ENCODE data around the gene ETFA.
A peak's percentile ranks its signal among the peaks of the same experiment; 100 is the strongest.

Gene ETFA

DNA sequence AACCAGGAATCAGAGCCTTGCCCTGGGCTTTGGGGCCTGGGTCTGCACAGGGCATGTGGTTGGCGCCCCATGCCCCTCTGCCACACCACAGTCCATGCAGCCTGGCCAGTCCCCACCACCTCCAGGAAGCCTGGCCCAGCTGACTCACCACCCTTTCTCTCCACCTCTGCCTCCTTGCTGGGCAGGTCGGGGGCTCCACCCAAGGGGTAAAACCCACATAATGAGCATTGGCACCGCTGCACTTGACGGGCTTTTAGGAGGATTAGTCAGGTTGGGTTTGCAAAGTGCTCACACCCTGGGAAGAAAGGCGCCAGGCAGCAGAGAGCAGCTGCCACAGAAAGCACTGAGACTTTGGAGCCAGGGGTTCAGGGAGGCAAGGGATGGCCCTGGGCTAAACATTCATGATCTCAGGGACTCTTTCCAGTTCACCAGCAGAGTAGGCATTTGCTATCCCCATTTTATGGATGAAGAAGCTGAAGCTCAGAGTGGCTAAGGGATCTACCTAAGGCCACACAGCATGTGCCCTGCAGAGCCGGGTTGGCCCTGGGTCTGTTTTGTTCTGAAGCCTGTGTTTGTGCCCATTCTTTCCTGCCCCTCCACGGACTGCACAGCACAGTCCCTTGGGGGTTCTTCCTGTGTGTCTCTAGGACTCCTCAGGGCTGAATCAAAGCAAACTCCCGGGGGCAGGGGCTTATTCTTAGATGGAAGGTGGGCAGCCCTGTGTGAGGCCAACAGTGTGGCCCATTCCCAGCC lies 113.4 kb downstream of the ETFA start:
- DNase-seq, result no peak

DNA sequence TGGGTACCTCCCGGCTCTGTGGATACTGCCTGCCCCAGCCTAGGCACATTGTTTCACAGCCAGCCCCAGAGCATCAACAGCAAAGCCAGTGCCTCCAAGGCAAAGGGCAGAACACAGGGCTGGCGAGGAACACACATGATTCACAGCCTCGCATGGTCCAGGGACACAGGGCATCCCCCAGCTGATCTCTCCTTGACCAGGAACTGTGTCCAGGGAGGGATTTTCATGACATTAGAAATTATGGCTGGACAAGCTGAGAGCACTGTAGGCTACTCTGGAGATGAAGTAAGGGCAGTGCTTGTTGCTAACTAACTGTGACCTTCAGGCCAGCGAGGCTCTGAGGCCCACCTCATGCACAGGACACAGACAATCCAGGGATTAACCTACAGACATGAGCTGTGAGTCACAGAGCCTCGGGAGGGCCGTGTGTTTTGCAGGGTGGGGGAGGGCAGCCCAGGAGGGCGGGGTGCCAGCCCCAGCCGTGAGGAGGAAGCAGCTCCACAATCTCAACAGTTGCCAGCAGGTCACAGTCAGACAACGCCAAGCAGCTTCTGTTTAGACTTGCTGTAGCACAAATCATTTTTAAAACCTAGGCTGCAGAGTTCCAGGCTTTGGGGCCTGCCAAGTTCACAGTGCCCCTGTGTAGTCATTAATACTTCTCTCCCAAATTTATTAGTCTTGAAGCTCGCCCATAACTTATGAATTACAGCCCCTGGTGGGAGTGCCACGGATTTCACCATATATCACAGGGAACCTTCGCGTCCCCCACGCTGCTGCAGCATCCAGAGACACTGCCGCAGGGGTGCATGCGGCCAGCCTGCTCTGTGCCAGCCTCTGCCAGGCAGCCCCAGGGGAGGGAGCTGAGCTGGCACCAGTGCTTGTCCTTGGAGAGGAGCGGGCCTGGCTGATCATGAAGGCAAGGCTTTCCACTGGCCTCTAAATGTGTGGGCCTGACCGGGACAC lies 114.7 kb downstream of the ETFA start:
- DNase-seq, result peak in 46 of 56 donors; percentile 9 to 78 (median 46)

DNA sequence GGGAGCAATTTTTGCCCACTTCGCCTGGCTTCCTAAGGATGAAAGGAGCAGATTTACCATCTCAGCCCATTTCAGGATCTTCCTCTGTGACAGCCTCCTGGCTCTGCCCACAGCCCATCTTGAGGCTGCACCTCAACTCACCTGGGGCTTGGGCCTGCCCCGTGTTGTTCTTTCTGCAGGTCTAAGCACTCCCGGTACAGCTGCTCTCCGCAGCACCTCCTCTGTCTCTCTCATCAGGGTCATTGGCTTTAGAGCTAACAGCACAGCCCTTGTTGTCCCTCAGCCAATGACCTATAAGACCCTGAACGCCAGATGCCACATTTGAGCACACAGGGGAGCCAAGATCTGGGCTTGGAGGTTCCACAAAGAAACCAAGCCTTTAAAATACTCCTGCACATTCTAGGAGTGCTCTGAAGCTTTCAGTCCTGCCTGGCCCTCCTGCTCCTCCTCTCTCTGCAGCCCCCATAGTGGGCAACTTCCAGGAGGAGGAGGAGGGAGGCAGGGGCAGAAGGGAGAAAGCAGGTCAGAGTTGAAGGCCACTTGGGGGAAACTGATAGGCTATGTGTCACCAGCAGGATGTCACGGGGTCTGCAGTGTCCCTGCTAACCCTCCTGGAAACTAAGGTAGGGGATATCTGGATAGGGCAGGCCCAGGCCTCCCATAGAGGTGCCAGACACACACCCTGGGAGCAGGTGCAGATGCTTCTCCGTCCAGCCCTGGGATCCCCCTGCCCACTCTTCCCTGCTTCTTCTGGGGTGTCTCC lies 115.6 kb downstream of the ETFA start:
- DNase-seq, result no peak

DNA sequence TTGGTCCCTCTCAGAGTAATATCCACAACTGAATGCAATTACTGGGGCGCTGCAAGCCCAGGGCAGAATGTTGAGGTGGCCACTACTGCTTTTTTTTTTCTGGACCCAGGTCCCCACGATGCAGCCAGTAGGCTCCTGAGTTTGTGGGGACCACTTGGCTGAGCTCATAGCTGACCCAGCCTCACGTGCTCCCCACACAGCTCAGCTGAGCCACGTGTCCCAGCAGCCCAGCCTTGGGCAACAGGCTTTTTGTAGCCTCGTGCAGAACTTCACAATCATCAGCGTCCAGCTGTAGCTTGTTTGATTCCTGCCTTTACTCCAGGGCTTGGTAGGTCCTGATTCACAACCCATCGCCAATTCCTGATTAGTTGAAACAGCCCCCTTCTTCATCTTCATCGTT lies 117.3 kb downstream of the ETFA start:
- no peak for DNase-seq

DNA sequence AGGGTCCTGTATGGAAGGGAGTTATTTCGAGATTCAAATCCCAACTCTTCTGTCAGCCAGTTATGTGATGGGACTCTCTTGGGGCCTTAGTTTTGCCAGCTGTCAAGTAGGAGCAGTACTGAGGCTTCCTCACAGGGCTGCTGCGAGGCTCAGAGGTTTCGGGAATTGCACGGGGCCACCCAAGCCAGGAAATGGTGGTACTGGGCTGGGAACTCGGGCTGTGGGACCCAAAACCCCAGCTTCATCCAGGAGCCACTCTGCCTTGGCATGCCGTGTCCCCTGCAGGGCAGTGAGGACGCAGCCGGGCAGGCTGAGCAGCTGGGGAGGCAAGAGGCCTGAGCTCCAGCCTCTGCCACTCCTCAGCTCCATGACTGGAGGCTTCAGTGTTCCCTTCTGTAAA lies 118.6 kb downstream of the ETFA start:
- no peak for DNase-seq

DNA sequence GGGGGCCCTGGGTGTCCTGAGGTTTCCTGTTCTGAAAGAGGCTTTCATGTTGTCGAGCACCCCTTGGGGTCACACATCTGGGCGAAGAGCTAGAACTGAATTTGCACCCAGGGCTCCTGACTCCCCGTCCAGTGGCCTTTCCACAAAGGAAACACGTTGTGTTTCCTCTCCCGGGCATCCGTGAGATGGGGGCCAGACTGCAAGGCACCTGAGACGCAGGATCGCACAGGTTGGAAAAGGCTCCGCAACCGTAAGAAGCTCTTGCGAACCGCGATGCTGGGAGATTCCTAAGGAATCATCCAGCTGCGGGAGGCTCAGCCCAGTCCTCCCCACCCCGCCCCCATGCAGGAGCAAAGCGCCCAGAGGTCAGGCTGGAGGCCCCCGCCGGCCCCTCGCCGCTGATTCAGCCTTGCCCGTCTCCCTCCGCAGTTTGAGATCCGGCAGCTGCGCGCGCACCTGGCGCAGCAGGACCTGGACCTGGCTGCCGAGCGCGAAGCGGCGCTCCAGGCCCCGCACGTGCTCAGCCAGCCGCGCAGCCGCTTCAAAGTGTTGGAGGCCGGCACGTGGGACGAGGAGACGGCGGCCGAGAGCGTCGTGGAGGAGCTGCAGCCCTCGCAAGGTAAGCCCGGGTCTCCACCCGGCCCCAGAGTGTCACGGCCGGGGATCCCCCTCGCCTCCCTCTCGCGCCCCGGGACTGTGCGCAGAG lies 119.6 kb downstream of the ETFA start:
- no peak for DNase-seq

DNA sequence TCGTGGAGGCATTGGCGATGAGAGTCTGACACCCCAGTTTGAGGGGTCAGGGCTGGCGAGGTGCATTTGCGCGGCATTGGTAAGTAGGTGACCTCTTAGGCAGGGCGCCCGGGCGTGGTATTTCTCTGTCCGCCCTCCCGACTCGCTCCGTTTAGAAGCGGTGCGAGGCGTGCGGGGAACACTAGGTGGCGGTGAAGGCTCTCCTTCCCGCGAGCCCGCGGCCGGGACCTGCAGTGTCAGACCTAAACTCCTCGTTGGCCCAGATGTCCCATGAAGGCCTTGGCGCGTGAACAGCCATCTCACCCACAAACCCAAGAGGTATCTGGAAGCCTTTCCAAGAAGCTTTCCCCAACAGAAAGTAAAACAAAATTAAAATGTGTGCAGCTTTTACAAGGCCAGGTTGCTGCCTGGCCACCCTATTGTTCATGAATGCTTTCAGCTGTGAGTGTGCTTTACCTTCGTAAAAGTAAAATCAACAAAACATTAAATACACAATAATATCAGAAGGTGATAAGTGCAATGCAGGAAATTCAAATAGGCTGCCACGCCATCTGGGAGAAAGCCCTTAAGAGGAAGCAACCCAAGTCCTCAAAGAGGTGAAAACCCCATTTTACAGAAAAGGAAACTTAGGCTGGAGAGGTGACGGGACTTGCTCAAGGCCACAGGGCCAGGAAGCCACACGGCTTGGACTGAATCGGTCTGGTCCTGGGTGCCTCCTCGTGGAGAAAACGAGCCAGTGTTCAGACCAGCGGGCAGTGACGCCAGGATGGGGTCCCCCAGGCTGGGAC lies 120.3 kb downstream of the ETFA start:
- DNase-seq, result peak in 49 of 56 donors; percentile 11 to 85 (median 39)

DNA sequence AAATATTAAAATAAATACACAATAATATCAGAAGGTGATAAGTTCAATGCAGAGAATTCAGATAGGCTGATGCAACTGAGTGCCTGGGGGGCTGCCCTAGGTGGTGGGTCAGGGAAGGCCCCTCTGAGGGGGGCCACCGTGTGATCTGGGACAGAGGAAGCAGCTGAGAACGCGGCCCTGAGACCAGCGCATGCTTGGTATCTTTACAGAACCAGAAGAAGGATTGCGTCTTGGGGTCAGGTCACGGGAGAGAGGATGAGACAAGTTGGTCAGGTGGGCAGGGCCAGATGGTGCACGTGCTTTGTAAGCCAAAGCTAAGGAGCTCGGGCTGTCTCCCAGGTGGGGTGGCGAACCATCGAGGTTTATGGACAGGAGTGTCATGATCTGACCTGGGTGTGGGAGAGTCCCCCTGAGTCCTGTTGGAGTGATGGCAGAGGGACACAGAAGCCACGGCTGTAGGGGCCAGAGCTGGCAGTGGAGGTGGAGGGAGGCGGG lies 121.2 kb downstream of the ETFA start:
- DNase-seq, result no peak

DNA sequence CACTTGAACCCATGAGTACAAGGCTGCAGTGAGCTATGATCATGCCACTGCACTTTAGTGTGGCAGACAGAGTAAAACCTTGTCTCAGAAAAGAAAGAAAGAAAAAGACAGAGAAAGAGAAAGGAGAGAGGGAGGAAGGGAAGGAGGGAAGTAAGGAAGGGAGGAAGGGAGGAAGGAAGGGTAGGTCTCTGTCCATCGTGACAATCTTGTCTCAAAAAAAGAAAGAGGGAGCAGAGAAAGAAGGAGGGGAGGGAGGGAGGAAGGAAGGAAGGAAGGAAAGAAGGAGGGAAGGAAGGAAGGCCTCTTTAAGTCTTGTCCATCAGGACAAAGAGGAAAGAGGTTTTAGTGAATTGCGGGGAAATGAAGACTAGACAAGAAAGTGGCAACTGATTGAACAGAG lies 122.2 kb downstream of the ETFA start:
- DNase-seq, result no peak

DNA sequence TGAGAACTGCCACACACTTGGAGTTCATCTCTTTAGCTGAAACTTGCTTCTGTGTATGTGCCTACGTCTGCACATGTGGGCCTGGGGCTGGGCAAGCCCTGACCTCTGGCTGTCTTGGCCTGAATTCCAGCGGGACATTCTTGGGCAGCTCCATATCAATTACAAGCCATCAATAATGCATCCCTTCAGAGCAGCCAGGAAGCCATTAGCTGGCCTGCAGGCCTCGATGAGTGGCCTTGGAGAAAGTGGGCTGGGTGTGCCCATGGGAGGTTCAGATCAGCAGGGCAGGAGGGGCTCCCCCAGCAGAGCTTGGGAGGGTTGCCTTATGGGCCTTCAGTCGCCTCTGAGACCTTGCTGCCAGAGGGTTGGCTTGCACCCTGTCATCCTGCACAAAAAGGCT lies 124.1 kb downstream of the ETFA start:
- no peak for DNase-seq

DNA sequence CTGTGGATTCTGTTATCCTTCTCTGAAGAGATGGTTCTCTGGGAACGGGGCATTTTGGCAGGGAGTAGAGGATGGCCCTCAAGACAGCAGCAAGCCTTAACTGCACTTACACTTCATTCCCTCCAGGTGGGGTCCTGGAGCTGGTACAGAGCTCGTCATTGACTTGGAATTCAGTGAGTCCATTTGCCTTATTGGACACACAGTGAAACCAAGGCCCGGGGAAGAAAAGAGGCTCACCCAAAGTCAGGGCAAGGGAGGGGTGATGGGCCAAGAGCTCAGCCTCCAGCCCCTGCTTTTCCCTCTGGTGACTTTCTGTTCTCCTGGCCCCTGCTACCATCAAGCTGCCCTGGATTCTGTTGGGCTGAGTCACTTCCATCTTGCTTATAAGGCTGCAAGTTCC lies 125.6 kb downstream of the ETFA start:
- DNase-seq, result no peak

DNA sequence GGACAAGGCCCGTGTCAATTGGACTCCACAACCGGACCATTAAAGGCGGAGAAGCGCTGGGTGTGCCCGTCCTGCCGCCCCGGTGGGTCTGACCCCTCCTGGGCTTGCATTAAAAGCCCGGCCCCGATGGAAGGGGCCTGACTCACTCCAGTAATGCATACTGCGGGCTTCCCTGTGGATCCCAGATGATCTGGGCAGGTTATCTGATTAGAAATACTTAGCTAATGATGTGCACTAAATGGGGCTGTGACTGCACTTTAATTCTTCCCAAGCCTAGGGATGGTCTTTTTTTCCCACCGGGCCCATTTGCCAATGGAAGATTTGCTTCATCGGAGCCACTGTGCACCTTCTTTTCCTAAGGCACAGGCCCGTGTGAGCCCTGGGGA lies 126.6 kb downstream of the ETFA start:
- DNase-seq, result no peak

DNA sequence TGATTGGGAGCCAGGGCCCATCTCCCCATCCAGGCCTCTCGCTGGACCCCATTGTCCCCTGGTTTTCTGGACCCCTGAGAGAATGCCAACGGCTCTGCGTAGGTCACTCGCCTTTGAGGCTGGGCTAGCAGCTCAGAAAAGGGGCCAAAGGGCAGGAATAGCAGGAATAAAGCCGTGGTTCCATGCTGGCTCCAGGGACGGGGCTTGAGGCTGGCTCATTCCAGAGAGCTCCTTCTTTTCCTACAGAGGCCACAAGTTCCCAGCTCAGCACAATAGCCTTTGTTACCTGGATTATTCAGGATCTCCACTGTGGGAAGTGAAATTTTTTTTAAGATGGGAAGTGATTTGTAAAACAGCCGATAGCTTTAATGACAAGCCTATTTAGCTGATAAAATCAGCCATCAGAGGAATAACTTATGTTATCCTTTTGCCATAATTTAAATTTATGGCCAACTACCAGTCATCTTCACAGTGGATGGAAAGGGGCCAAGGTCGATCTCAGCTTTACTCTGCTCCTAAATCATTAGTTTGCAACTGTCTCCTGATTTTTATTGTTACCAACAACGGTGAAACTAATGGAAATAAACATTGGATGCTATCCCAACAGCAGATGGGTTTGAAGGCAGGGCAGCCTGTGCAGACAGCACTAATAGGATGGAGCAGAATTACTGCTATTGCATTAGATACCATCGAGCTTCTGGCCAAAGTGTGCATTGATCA lies 127.2 kb downstream of the ETFA start:
- DNase-seq, result no peak

DNA sequence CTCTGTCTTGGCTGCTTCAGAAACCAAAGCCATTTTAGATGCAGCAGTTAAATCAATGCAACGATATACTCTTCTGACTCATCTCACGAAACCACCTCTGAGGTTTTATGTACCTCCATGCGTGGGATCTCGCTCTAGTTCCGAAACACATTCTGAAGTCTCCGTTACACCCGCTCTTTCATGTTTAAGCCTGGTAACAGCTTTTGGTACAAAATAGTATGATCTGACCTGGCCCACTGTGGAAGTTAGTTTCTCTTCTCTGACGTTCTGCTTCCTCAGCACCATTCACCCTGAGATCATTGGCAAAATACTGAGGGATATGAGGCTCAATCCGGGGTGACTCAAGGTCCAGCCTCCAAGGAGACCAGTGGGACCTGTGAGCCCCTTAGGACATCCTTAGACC lies 129.6 kb downstream of the ETFA start:
- DNase-seq, result no peak

DNA sequence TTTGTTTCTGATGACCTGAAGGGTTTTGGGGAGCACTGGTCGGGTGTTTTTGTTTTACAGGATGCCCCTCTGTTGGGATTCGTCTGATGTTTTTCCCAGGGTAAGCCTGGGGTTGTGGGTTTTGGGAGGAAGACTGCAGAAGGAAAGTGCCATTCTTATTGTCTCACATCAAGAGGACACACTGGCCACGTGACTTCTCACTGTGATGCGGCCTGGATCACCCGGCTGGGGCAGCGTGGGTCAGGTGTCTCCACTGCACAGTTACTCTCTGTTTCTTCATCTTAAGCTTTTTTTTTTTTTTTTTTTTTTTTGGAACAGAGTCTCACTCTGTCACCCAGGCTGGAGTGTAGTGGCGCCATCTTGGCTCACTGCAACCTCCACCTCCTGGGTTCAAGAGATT lies 130.9 kb downstream of the ETFA start:
- DNase-seq, result no peak

DNA sequence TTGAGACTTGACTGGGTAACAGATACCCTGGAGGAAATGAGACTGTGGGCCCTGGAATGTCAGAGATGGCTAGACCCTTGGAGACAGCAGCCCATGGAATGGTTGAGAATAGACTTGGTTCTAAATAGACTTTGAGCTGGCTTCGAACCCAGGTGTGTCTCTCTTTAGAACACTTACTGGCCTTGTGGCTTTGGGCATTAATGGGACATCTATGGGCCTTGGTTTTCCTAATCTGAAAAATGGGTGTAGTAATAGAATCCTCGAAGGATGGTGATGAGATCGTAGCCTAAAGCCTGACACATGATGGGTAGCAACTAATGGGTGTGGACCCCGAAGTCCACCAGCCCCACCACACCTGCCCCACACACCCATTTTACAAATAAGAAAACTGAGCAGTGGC lies 132.2 kb downstream of the ETFA start:
- DNase-seq, result no peak

DNA sequence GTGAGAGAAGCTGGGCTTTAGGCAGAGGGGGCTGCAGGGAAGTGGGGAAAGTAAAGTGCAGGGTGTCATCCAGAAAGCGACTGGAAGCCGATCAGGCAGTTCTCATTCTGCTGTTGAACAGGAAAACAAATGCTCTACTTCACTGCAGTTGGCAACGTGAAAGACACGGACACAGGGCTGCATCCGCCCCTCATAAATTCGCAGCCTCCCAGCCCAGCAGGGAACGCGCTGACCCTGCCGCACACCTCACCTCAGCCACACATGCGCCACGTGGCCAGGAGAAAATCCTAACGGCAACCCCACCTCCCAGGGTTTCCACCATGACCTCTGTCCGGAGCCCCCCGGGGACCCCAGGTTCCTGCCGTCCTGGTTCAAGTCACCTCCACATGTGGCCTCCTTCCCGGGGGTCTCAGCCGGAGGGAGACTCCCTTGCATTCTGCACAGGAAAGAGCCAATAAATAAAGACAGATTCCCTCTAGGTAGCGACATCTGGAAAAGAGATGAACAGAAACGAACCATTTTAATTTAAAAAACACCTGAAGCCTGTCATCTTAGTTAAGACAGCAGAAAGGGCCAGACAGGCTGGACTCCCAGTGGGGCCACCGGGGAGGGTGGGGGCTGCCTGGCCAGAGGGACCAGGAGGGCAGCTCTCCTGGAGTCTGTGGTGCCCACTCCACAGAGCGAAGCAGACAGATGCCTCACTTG lies 132.8 kb downstream of the ETFA start:
- DNase-seq, result no peak

DNA sequence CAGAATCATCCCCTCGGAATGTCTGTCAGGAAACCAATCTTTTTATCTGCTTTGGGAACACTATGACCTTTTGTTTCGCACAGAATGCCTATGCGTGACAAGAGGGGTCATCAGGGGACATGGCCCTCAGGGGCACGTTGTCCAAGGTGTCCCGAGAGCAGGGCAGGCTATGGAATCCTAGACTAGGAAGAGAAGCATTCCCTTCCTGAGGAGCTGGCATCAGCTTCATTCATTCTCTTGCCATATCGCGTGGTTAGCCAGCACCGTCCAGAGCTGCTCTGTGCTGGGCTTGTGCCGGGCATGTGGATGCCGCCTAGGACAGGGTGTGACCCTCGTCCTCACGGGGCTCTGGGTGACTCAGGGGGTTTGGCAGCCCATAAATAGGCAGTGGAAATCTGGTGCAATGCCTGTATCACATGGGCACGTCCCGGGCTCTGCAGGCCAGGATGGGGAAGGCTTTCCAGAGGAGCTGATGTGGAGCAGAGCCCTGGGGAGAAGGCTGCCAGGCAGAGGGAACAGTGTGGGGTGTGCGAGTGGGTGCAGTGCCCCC lies 133.7 kb downstream of the ETFA start:
- DNase-seq, result peak in 2 of 56 donors; percentile 5 to 19

Data from nucleus accumbens (tissue), 56 donors.